Measurements from ENCODE around the gene PPIF. TPM values are rescaled to one million over a fixed set of nuclear protein-coding genes. Genes with fewer than 3 reads are reported as not detected.

PPIF gene
- total and polyA plus RNA-seq, 2 donors (not counting 3 experiments of a cell fraction or from before 2014, with no cell fraction given), result 50.7 to 51.2 TPM

- TF ChIP-seq EZH2 (IDR thresholded peaks at IDR 0.05; ENCODE audit: borderline replicate concordance, low read depth, low read length, severe bottlenecking) (no peak), MYC (IDR thresholded peaks at IDR 0.05; ENCODE audit: low read depth, low read length) (no peak), GATA2 (IDR thresholded peaks at IDR 0.05; ENCODE audit: insufficient read depth, insufficient read length, low read depth, low read length) (no peak), JUN (IDR thresholded peaks at IDR 0.05; ENCODE audit: borderline replicate concordance, insufficient read depth, insufficient read length, low read depth) (no peak), POLR2AphosphoS5 (IDR thresholded peaks at IDR 0.05; ENCODE audit: insufficient read depth, low read depth, low read length) (no peak), FOS (IDR thresholded peaks at IDR 0.05; ENCODE audit: borderline replicate concordance, insufficient read depth, low read length) (no peak), POLR2A (IDR thresholded peaks at IDR 0.05; ENCODE audit: low read depth, low read length) (no peak)
- TF ChIP-seq, protein P1, sequence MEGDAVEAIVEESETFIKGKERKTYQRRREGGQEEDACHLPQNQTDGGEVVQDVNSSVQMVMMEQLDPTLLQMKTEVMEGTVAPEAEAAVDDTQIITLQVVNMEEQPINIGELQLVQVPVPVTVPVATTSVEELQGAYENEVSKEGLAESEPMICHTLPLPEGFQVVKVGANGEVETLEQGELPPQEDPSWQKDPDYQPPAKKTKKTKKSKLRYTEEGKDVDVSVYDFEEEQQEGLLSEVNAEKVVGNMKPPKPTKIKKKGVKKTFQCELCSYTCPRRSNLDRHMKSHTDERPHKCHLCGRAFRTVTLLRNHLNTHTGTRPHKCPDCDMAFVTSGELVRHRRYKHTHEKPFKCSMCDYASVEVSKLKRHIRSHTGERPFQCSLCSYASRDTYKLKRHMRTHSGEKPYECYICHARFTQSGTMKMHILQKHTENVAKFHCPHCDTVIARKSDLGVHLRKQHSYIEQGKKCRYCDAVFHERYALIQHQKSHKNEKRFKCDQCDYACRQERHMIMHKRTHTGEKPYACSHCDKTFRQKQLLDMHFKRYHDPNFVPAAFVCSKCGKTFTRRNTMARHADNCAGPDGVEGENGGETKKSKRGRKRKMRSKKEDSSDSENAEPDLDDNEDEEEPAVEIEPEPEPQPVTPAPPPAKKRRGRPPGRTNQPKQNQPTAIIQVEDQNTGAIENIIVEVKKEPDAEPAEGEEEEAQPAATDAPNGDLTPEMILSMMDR (IDR thresholded peaks at IDR 0.05; ENCODE audit: extremely low read depth in 1 of 2, insufficient read depth in 1 of 2, low read depth in 1 of 2, low read length in 2 of 2), result no peak
- TF ChIP-seq, protein P2, sequence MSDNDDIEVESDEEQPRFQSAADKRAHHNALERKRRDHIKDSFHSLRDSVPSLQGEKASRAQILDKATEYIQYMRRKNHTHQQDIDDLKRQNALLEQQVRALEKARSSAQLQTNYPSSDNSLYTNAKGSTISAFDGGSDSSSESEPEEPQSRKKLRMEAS (IDR thresholded peaks at IDR 0.05; ENCODE audit: insufficient read depth, insufficient read length), result no peak
- DNase-seq (ENCODE audit: low read depth, low spot score), result no peak
- ChIA-PET POLR2A (no interaction called here), CTCF (no interaction called here)
- Histone ChIP-seq H3K4me2 (ENCODE audit: insufficient read depth, low read length) (no peak overlapping the region), H3K27me3 (ENCODE audit: control insufficient read depth in 2 of 2, insufficient read depth in 2 of 2, low read length in 2 of 2) (peaks cover 0 to 2% of the 10 kb centered on the region in 2 experiments), H3K4me1 (ENCODE audit: control insufficient read depth, extremely low read depth, insufficient read depth, low read length) (no peaks in the 10 kb centered on the region), H4K20me1 (replicated peaks; ENCODE audit: control insufficient read depth, extremely low read depth, insufficient read depth, low read length) (no peaks in the 10 kb centered on the region), H3K27ac (ENCODE audit: insufficient read depth, low read depth, low read length) (no peak overlapping the region), H3K79me2 (ENCODE audit: control insufficient read depth, insufficient read depth, low read length) (no peaks in the 10 kb centered on the region), H3K9ac (replicated peaks; ENCODE audit: extremely low read depth, insufficient read depth, low read length) (no peak overlapping the region), H3K4me3 (replicated peaks in 1 of 3; ENCODE audit: insufficient read depth in 1 of 3, low read depth in 1 of 3, low read length in 3 of 3) (no peak overlapping the region), H3K9me3 (replicated peaks; ENCODE audit: control insufficient read depth, insufficient read depth, low read length) (no peaks in the 10 kb centered on the region), H2AFZ (ENCODE audit: low read depth, low read length) (no peak overlapping the region), H3K9me1 (replicated peaks; ENCODE audit: control insufficient read depth, extremely low read depth, insufficient read depth, low read length) (no peaks in the 10 kb centered on the region), H3K36me3 (ENCODE audit: control insufficient read depth in 2 of 2, extremely low read depth in 1 of 2, insufficient read depth in 2 of 2, low read length in 2 of 2) (no peaks in the 10 kb centered on the region)
- BruUV-seq (replicated peaks), result no TSS peak
- no peak for FAIRE-seq
- dilution Hi-C loops (cut with MboI; ENCODE audit: extremely low pct_ligation_motif_present, low sequenced_read_pairs), result no loop called here
- intact Hi-C loops (cut with micrococcal nuclease), result no loop called here
These were observed 31.0 kb downstream of the PPIF start for GRCh38 chr10:79378383-79378646.
